RWPE2 (cell line): ENCODE data around the gene LCLAT1.

Experiments used
- ATAC-seq: fragments of 200-7000 bp; cut with Tn5 transposase; 3 replicates; pipeline ENCODE4 v1.9.1; 2021; ENCODE audit warnings: low read depth
- DNase-seq: peaks from one replicate; pipeline ENCODE4 v3.0.0-alpha.2; 2020; ENCODE audit warnings: low spot score
- H3K27ac ChIP-seq: fragments of 450-650 bp; 2 replicates; pipeline ENCODE4 v1.5.1; 2017; ENCODE audit warnings: mild to moderate bottlenecking; ENCODE audit not compliant: poor library complexity, severe bottlenecking
- H3K27me3 ChIP-seq: fragments of 250-450 bp; sonication (Bioruptor Pico); 2 replicates; pipeline ENCODE4 v1.5.1; 2021; ENCODE audit warnings: mild to moderate bottlenecking, moderate library complexity; ENCODE audit not compliant: insufficient read depth, poor library complexity, severe bottlenecking
- H3K36me3 ChIP-seq: fragments of 250-450 bp; sonication (Bioruptor Pico); 2 replicates; pipeline ENCODE4 v1.5.1; 2020; ENCODE audit warnings: low read depth, mild to moderate bottlenecking, moderate library complexity
- H3K4me1 ChIP-seq: fragments of 250-450 bp; sonication (Bioruptor Pico); 2 replicates; pipeline ENCODE4 v1.5.1; 2021; ENCODE audit warnings: mild to moderate bottlenecking, moderate library complexity; ENCODE audit not compliant: insufficient read depth, poor library complexity, severe bottlenecking
- H3K4me3 ChIP-seq: fragments of 250-450 bp; sonication (Bioruptor Pico); 2 replicates; pipeline ENCODE4 v1.5.1; 2021; ENCODE audit warnings: mild to moderate bottlenecking, moderate library complexity; ENCODE audit not compliant: severe bottlenecking
- H3K9me3 ChIP-seq: fragments of 250-450 bp; sonication (Bioruptor Pico); 2 replicates; pipeline ENCODE4 v1.5.1; 2021; ENCODE audit warnings: mild to moderate bottlenecking, moderate library complexity; ENCODE audit not compliant: severe bottlenecking
- TF ChIP-seq, protein P1 (sequence below): fragments of 450-650 bp; IDR thresholded peaks from one replicate; pipeline ENCODE4 v1.5.1; 2017; ENCODE audit warnings: mild to moderate bottlenecking, moderate library complexity; ENCODE audit not compliant: poor library complexity, severe bottlenecking

Gene LCLAT1

DNA sequence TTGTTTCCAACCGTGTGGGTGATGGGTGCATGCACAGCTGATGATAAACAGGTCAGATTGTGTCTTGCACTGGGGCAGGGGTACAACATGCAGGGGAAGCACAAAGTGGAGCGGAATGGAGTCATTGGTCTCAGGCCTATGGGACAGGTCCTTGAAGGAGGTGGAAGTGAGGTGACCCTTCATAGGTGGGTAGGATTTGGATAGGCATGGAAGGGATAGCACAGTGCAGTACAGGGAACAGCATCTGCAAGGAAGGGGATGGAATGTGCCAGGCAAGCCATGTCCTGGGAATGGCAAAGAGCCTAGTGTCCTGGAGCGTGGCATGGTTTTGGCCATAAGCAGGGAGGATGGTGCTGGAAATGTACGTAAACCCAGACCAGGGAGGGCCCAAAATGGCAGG lies 216.3 kb downstream of the LCLAT1 start:
- DNase-seq (no peak), ATAC-seq (no peak)
- Histone ChIP-seq H3K27me3 (no peaks in the 10 kb centered on the region), H3K9me3 (peaks cover 2% of the 10 kb centered on the region), H3K4me3 (no peak overlapping the region), H3K4me1 (peaks cover 31% of the 10 kb centered on the region), H3K36me3 (0 out of 2 replicates have a peak, but pooled peaks cover 6% of the 10 kb centered on the region), H3K27ac (peak overlapping the region; percentile 96)
- TF ChIP-seq, protein P1, sequence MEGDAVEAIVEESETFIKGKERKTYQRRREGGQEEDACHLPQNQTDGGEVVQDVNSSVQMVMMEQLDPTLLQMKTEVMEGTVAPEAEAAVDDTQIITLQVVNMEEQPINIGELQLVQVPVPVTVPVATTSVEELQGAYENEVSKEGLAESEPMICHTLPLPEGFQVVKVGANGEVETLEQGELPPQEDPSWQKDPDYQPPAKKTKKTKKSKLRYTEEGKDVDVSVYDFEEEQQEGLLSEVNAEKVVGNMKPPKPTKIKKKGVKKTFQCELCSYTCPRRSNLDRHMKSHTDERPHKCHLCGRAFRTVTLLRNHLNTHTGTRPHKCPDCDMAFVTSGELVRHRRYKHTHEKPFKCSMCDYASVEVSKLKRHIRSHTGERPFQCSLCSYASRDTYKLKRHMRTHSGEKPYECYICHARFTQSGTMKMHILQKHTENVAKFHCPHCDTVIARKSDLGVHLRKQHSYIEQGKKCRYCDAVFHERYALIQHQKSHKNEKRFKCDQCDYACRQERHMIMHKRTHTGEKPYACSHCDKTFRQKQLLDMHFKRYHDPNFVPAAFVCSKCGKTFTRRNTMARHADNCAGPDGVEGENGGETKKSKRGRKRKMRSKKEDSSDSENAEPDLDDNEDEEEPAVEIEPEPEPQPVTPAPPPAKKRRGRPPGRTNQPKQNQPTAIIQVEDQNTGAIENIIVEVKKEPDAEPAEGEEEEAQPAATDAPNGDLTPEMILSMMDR, result no peak

DNA sequence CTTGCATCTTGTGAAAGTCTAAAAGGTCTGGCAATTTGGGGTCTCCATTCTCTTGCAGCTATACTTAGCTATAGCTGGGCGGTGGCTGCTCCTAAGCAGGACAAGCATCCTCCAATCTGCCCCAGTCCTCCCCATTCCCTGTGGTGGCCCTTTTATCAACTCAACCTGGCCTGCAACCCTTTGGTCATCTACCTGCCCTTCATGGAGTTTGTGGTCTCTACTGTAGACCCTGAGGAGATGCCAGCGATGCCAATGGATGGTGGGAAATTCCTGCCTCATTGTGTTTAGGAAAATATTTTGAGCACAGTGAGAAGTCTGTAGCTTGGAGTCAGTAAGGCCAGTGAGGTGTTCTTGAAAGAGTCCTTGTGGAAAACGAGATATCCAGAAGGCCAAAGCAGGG lies 216.8 kb downstream of the LCLAT1 start:
- TF ChIP-seq, protein P1, result no peak
- Histone ChIP-seq H3K27ac (peak overlapping the region; percentile 96), H3K4me3 (no peak overlapping the region), H3K9me3 (peaks cover 2% of the 10 kb centered on the region), H3K4me1 (peaks cover 31% of the 10 kb centered on the region), H3K27me3 (no peaks in the 10 kb centered on the region), H3K36me3 (0 out of 2 replicates have a peak, but pooled peaks cover 6% of the 10 kb centered on the region)
- ATAC-seq, result no peak
- DNase-seq, result no peak

DNA sequence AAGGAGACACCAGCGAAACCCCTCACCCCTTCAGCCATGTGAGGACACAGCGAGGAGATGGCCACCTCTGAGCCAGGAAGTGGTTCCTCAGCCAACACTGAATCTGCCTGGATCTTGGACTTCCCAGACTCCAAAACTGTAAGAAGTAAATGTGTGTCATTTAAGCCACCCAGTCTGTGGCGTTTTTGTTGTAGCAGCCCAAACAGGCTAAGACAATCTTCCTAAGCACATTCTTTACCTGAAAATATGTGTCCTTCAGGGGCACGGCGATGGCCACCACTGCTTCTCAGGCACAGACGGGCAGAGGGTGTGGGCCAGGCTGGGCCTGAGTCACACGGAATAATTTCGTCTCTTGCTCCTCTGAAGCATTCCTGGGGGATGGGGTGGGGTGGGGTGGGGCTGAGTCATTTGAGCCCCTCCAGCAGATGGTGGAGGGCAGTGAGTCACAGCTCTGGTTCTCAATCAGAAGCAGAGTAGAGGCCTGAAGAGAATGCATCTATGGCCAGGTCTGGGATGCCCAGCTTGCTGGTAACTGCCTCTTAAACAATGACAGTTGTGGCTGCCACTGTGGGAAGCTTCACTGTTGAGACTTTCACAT lies 217.8 kb downstream of the LCLAT1 start:
- H3K4me1 ChIP-seq, result peaks cover 31% of the 10 kb centered on the region
- TF ChIP-seq, protein P1, result no peak
- DNase-seq (peak; percentile 90), ATAC-seq (peak; percentile 81)
- H3K27ac ChIP-seq, result peak overlapping the region; percentile 96
- H3K36me3 ChIP-seq, result 0 out of 2 replicates have a peak, but pooled peaks cover 6% of the 10 kb centered on the region
- no peaks in the 10 kb centered on the region for H3K27me3 ChIP-seq
- H3K4me3 ChIP-seq, result no peak overlapping the region
- peaks cover 2% of the 10 kb centered on the region for H3K9me3 ChIP-seq

DNA sequence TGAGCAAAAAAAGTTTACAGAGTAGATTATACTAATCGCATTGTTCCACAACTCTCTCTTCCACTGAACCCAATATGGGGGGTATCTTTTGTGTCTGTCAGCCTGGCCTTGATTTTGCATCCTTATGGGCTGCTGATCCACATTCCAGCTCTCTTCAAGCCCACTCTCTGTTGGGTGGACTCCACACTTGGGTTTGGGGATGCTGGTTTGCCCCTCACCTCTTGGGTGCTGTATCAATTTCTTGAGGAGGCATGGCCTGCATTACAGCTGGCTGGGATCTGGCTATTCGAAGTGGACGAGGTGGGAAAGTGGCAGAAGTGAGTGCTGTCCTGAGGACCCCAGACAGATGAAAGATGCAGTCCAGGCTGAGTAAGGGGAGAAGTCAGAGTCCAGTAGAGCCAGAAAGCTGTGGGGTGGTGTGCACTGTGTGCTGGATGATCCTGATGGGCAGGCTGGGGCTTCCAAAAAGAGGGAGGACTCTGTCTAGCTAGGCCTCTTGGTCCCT lies 218.8 kb downstream of the LCLAT1 start:
- TF ChIP-seq, protein P1, result no peak
- peaks cover 2% of the 10 kb centered on the region for H3K9me3 ChIP-seq
- H3K27me3 ChIP-seq, result no peaks in the 10 kb centered on the region
- peak overlapping the region; percentile 96 for H3K27ac ChIP-seq
- no peak overlapping the region for H3K4me3 ChIP-seq
- H3K36me3 ChIP-seq, result 0 out of 2 replicates have a peak, but pooled peaks cover 6% of the 10 kb centered on the region
- H3K4me1 ChIP-seq, result peaks cover 31% of the 10 kb centered on the region
- DNase-seq (no peak), ATAC-seq (no peak)
